Endothelial cell of umbilical vein (primary cell): Measurements from ENCODE around the gene LRRC43. TPM values are rescaled to one million over a fixed set of nuclear protein-coding genes. Genes with fewer than 3 reads are reported as not detected.

ENCODE experiments used
- BruUV-seq: library from RNA; stranded (reverse); fragments of 400-500 nt; replicated peaks from 2 replicates; lab custom pipeline; 2021; lab: Mats Ljungman, UMichigan
- CTCF ChIA-PET: fragments of 300-600, 350-600 bp; sonication (Branson Sonifier 250); formaldehyde crosslinking; loops from one replicate; lab custom pipeline; 2021; ENCODE audit warnings: antibody characterized with exemption, inconsistent platforms; lab: Charles Lee
- POLR2A ChIA-PET: fragments of 300-600, 350-600 bp; sonication (Branson Sonifier 250); formaldehyde crosslinking; loops from one replicate; lab custom pipeline; 2021; ENCODE audit warnings: antibody characterized with exemption, inconsistent platforms; lab: Charles Lee
- DNase-seq: peaks from one replicate; pipeline ENCODE4 v3.0.0-alpha.2; 2011; ENCODE audit warnings: low read depth, low spot score
- FAIRE-seq: peaks from 2 replicates; lab custom pipeline; 2011; peaks lifted over from hg19 to GRCh38; lab: Jason Lieb, UNC
- H2AFZ ChIP-seq: 2 replicates; pipeline ENCODE4 v1.6.0; 2012; ENCODE audit warnings: low read depth, low read length, control low read depth, inconsistent platforms
- H3K27ac ChIP-seq: 2 replicates; pipeline ENCODE4 v1.5.1; 2011; ENCODE audit warnings: low read depth, mild to moderate bottlenecking, control low read depth, low read length, moderate library complexity; ENCODE audit not compliant: insufficient read depth
- H3K27me3 ChIP-seq, 2 experiments: 2 replicates each; pipeline versions ENCODE4 v1.6.0 to v1.6.1; 2011; ENCODE audit warnings: low read length in 2 of 2, mixed read lengths in 1 of 2; ENCODE audit not compliant: control insufficient read depth in 2 of 2, insufficient read depth in 2 of 2
- H3K36me3 ChIP-seq, 2 experiments: 2 replicates in 1 of 2; 3 replicates in 1 of 2; pipeline ENCODE4 v1.5.1; 2011; ENCODE audit warnings: low read length in 2 of 2, mild to moderate bottlenecking in 1 of 2, moderate library complexity in 1 of 2; ENCODE audit not compliant: control insufficient read depth in 2 of 2, insufficient read depth in 2 of 2; ENCODE audit errors: extremely low read depth in 1 of 2
- H3K4me1 ChIP-seq: 3 replicates; pipeline ENCODE4 v1.5.1; 2011; ENCODE audit warnings: mild to moderate bottlenecking, low read length; ENCODE audit not compliant: control insufficient read depth, insufficient read depth; ENCODE audit errors: extremely low read depth
- H3K4me2 ChIP-seq: 2 replicates; pipeline ENCODE4 v1.6.1; 2011; ENCODE audit warnings: low read length, control low read depth, mixed read lengths; ENCODE audit not compliant: insufficient read depth
- H3K4me3 ChIP-seq, 3 experiments: fragments of 200-600 bp in 1 of 3; sonication (generic), shearing (Covaris generic) in 1 of 3; replicated peaks in 1 of 3; 2 replicates each; pipeline ENCODE4 v1.5.1; 2011 to 2016; ENCODE audit warnings: control low read depth in 3 of 3, low read length in 3 of 3, mild to moderate bottlenecking in 2 of 3, inconsistent platforms in 1 of 3, low read depth in 1 of 3, moderate library complexity in 1 of 3; ENCODE audit not compliant: insufficient read depth in 1 of 3
- H3K79me2 ChIP-seq: 2 replicates; pipeline ENCODE4 v1.6.0; 2012; ENCODE audit warnings: low read length, inconsistent platforms; ENCODE audit not compliant: control insufficient read depth, insufficient read depth
- H3K9ac ChIP-seq: replicated peaks from 2 replicates; pipeline ENCODE3; 2011; ENCODE audit warnings: low read length, control low read depth; ENCODE audit not compliant: insufficient read depth; ENCODE audit errors: extremely low read depth
- H3K9me1 ChIP-seq: replicated peaks from 3 replicates; pipeline ENCODE4 v1.6.0; 2011; ENCODE audit warnings: mild to moderate bottlenecking, low read length; ENCODE audit not compliant: control insufficient read depth, insufficient read depth; ENCODE audit errors: extremely low read depth
- H3K9me3 ChIP-seq: replicated peaks from 2 replicates; pipeline ENCODE4 v1.5.1; 2012; ENCODE audit warnings: low read length, inconsistent platforms; ENCODE audit not compliant: control insufficient read depth, insufficient read depth
- H4K20me1 ChIP-seq: replicated peaks from 2 replicates; pipeline ENCODE3; 2011; ENCODE audit warnings: mild to moderate bottlenecking, low read length; ENCODE audit not compliant: control insufficient read depth, insufficient read depth; ENCODE audit errors: extremely low read depth
- CTCF ChIP-seq, 2 donors: IDR thresholded peaks; 1 replicate in 1 of 2; 2 replicates in 1 of 2; pipeline ENCODE4 v1.5.1; 2011; ENCODE audit warnings: low read length in 2 of 2, mild to moderate bottlenecking in 2 of 2, moderate library complexity in 2 of 2, control low read depth in 1 of 2, inconsistent platforms in 1 of 2, low read depth in 1 of 2; ENCODE audit not compliant: insufficient read depth in 1 of 2; ENCODE audit errors: extremely low read depth in 1 of 2
- EZH2 ChIP-seq: IDR thresholded peaks from 2 replicates; pipeline ENCODE4 v1.6.1; 2012; ENCODE audit warnings: borderline replicate concordance, low read depth, mild to moderate bottlenecking, moderate library complexity, low read length, inconsistent platforms; ENCODE audit not compliant: severe bottlenecking
- FOS ChIP-seq: IDR thresholded peaks from 2 replicates; pipeline ENCODE4 v1.6.1; 2011; ENCODE audit warnings: mild to moderate bottlenecking, low read length, moderate library complexity, borderline replicate concordance; ENCODE audit not compliant: insufficient read depth
- GATA2 ChIP-seq: IDR thresholded peaks from 2 replicates; pipeline ENCODE4 v1.7.0; 2011; ENCODE audit warnings: low read depth, mild to moderate bottlenecking, moderate library complexity, mixed read lengths, low read length; ENCODE audit not compliant: insufficient read length, insufficient read depth
- POLR2A ChIP-seq: IDR thresholded peaks from 2 replicates; pipeline ENCODE4 v1.6.1; 2012; ENCODE audit warnings: low read depth, mild to moderate bottlenecking, control low read depth, low read length
- POLR2AphosphoS5 ChIP-seq: IDR thresholded peaks from 2 replicates; pipeline ENCODE4 v1.6.1; 2012; ENCODE audit warnings: low read depth, mild to moderate bottlenecking, control low read depth, low read length, moderate library complexity; ENCODE audit not compliant: insufficient read depth
- dilution Hi-C: fragments of 300-500 bp; cut with MboI; formaldehyde crosslinking; loops from one replicate; pipeline ENCODE4 v1.15.0; 2019; ENCODE audit warnings: low sequenced_read_pairs; ENCODE audit not compliant: extremely low pct_ligation_motif_present
- intact Hi-C: fragments of 100-400 bp; cut with micrococcal nuclease; formaldehyde crosslinking; loops from one replicate; pipeline ENCODE4 v1.10.0; 2022
- polyA plus RNA-seq, 4 experiments: library from polyadenylated mRNA; depleted of rRNA in 3 of 4; stranded (reverse) in 3 of 4; unstranded in 1 of 4; fragments of >200 nt; gene quantifications; 2 replicates each; pipeline versions ENCODE4 v1.2.1 to v1.2.3, GENCODE V29; 2011 to 2012; ENCODE audit warnings: missing spikeins in 1 of 4
- total RNA-seq: library from RNA; stranded (reverse); gene quantifications from 2 replicates; pipeline ENCODE4 v1.2.3, GENCODE V29; 2021

Gene LRRC43
- total and polyA plus RNA-seq, 2 donors (not counting 3 experiments of a cell fraction or from before 2014, with no cell fraction given) = 3.1 to 3.4 TPM

DNA sequence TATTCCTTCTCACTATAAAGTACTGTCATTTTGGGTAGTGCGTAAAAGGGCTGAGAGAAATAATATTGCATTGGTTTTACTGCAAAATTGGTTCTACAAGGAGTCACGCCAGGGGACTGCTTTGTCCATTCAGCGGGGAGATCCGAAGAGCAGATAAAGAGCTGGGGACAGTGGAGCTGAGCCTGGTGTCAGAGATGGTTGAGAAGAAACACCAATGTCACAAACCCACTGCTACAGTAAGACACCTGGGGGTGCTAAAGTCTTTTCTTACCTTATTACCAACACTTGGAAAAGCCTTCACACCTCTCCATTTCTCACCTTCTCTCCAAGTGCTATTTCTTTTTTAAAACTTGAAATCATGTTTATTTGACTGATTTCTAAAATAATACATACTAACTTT, 23.0 kb upstream of the LRRC43 start:
- Histone ChIP-seq H3K4me1 (no peaks in the 10 kb centered on the region), H4K20me1 (no peaks in the 10 kb centered on the region), H3K9me1 (no peaks in the 10 kb centered on the region), H3K27me3 (no peaks in the 10 kb centered on the region), H3K9me3 (no peaks in the 10 kb centered on the region), H3K79me2 (no peaks in the 10 kb centered on the region), H3K4me2 (no peak overlapping the region), H3K27ac (no peak overlapping the region), H3K9ac (no peak overlapping the region), H2AFZ (no peak overlapping the region), H3K4me3 (no peak overlapping the region), H3K36me3 (no peaks in the 10 kb centered on the region)
- dilution Hi-C loops (no loop called here), intact Hi-C loops (loop anchor here (1.0 kb wide), 1 partner anchor 31 kb away; no protein-coding TSS in a partner anchor)
- POLR2A ChIA-PET = no interaction called here
- BruUV-seq = no TSS peak
- CTCF ChIA-PET = interaction anchor here (4.0 kb wide), 1 partner anchor 31 kb away, joined by 18 read pairs; no protein-coding TSS in a partner anchor
- TF ChIP-seq POLR2AphosphoS5 (no peak), CTCF (IDR thresholded peaks at IDR 0.05; ENCODE audit: extremely low read depth in 1 of 2, insufficient read depth in 1 of 2, low read depth in 1 of 2, low read length in 2 of 2) (peak in 1 of 2 donors; percentile 5)
- DNase-seq = no peak
- no peak for FAIRE-seq

DNA sequence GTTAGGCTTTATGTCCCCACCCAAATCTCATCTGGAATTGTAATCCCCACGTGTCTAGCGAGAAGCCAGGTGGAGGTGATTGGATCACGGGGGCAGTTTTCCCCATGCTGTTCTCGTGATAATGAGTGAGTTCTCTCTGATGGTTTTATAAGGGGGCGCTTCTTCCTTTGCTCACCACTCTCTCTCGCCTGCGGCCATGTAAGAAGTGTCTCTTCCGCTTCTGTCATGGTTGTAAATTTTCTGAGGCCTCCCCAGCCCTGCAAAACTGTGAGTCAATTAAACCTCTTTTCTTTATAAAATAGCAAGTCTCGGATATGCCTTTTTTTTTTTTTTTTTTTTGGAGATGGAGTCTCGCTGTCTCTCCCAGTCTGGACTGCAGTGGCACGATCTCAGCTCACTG, 22.2 kb upstream of the LRRC43 start:
- DNase-seq = no peak
- Histone ChIP-seq H3K36me3 (no peaks in the 10 kb centered on the region), H3K27me3 (no peaks in the 10 kb centered on the region), H3K4me1 (no peaks in the 10 kb centered on the region), H3K4me2 (no peak overlapping the region), H3K4me3 (no peak overlapping the region), H3K9ac (no peak overlapping the region), H3K9me3 (no peaks in the 10 kb centered on the region), H2AFZ (no peak overlapping the region), H4K20me1 (no peaks in the 10 kb centered on the region), H3K9me1 (no peaks in the 10 kb centered on the region), H3K79me2 (no peaks in the 10 kb centered on the region), H3K27ac (no peak overlapping the region)
- dilution Hi-C loops = no loop called here
- no TSS peak for BruUV-seq
- intact Hi-C loops = loop anchor here (1.0 kb wide), 1 partner anchor 31 kb away; no protein-coding TSS in a partner anchor
- TF ChIP-seq GATA2 (no peak), POLR2A (no peak), POLR2AphosphoS5 (no peak), EZH2 (no peak), CTCF (IDR thresholded peaks at IDR 0.05; ENCODE audit: extremely low read depth in 1 of 2, insufficient read depth in 1 of 2, low read depth in 1 of 2, low read length in 2 of 2) (no peak), FOS (no peak)
- POLR2A ChIA-PET = no interaction called here
- FAIRE-seq = no peak
- CTCF ChIA-PET = no interaction called here
